PC-9 (cell line): Measurements from ENCODE around the gene POMT2. TPM values are rescaled to one million over a fixed set of nuclear protein-coding genes. Genes with fewer than 3 reads are reported as not detected.

Source experiments
- BruUV-seq: library from RNA; stranded (reverse); fragments of 400-500 nt; replicated peaks from 2 replicates; lab custom pipeline; 2021; lab: Mats Ljungman, UMichigan
- CTCF ChIA-PET: fragments of 300-600 bp; sonication (Branson Sonifier 250); formaldehyde crosslinking; loops from one replicate; lab custom pipeline; 2022; ENCODE audit warnings: antibody characterized with exemption; lab: Charles Lee
- POLR2A ChIA-PET: fragments of 300-600 bp; sonication (Branson Sonifier 250); formaldehyde crosslinking; loops from one replicate; lab custom pipeline; 2022; ENCODE audit warnings: antibody characterized with exemption; ENCODE audit not compliant: unreplicated experiment; lab: Charles Lee
- DNase-seq, 2 experiments: peaks; one replicate each; pipeline versions ENCODE4 v3.0.0 to v3.0.0-alpha.2; 2015 to 2022; ENCODE audit warnings: mixed read lengths in 1 of 2
- H2AFZ ChIP-seq: fragments of 200-600 bp; sonication (generic); 2 replicates; pipeline ENCODE4 v1.8.1; 2017; ENCODE audit warnings: antibody characterized with exemption
- H3F3A ChIP-seq: fragments of 200-600 bp; sonication (generic); 2 replicates; pipeline ENCODE4 v1.8.1; 2017; ENCODE audit warnings: antibody characterized with exemption, mild to moderate bottlenecking, low read depth; ENCODE audit not compliant: insufficient read depth
- H3K27ac ChIP-seq: fragments of 200-600 bp; sonication (generic); 2 replicates; pipeline ENCODE4 v1.6.1; 2016; ENCODE audit warnings: mixed run types
- H3K27me3 ChIP-seq: fragments of 200-600 bp; sonication (generic); 2 replicates; pipeline ENCODE4 v1.6.1; 2016; ENCODE audit warnings: low read depth, mixed run types; ENCODE audit not compliant: insufficient read depth
- H3K36me3 ChIP-seq: fragments of 200-600 bp; sonication (generic); 2 replicates; pipeline ENCODE4 v1.6.1; 2016; ENCODE audit warnings: low read depth, mixed run types
- H3K4me1 ChIP-seq: fragments of 200-600 bp; sonication (generic); replicated peaks from 2 replicates; pipeline ENCODE4 v1.6.1; 2016; ENCODE audit warnings: mixed run types; ENCODE audit not compliant: insufficient read depth
- H3K4me2 ChIP-seq: fragments of 200-600 bp; sonication (generic); 2 replicates; pipeline ENCODE4 v1.6.1; 2017; ENCODE audit warnings: mixed run types
- H3K4me3 ChIP-seq: fragments of 200-600 bp; sonication (generic); 2 replicates; pipeline ENCODE4 v1.6.1; 2016; ENCODE audit warnings: mixed run types
- H3K79me2 ChIP-seq: fragments of 200-600 bp; sonication (generic); 2 replicates; pipeline ENCODE4 v1.6.1; 2017; ENCODE audit warnings: low read depth, mixed run types
- H3K9me2 ChIP-seq: fragments of 200-600 bp; sonication (generic); 2 replicates; pipeline ENCODE4 v1.8.1; 2017; ENCODE audit warnings: mild to moderate bottlenecking; ENCODE audit not compliant: insufficient read depth
- H3K9me3 ChIP-seq: fragments of 200-600 bp; sonication (generic); 2 replicates; pipeline ENCODE4 v1.8.1; 2016; ENCODE audit warnings: low read depth; ENCODE audit not compliant: insufficient read depth
- H4K20me1 ChIP-seq: fragments of 200-600 bp; sonication (generic); 2 replicates; pipeline ENCODE4 v1.8.1; 2017; ENCODE audit not compliant: insufficient read depth
- EZH2 ChIP-seq: fragments of 200-600 bp; sonication (generic); IDR thresholded peaks from 2 replicates; pipeline ENCODE4 v1.8.0; 2017; ENCODE audit warnings: antibody characterized with exemption, low read depth
- intact Hi-C: fragments of 100-400 bp; cut with micrococcal nuclease; formaldehyde crosslinking; loops from one replicate; pipeline ENCODE4 v1.10.0; 2022; ENCODE audit not compliant: unreplicated experiment
- total RNA-seq: library from RNA; stranded (reverse); gene quantifications from 2 replicates; pipeline ENCODE4 v1.2.3, GENCODE V29; 2021
- TF ChIP-seq, protein P1 (sequence below): fragments of 200-600 bp; sonication (generic); conservative IDR thresholded peaks from 2 replicates; pipeline ENCODE4 v1.6.1; 2017; ENCODE audit warnings: mixed run types, antibody characterized with exemption, mild to moderate bottlenecking, moderate library complexity

POMT2 gene
- total RNA-seq, 1 experiment from 2014 or later: 96.5 TPM

DNA sequence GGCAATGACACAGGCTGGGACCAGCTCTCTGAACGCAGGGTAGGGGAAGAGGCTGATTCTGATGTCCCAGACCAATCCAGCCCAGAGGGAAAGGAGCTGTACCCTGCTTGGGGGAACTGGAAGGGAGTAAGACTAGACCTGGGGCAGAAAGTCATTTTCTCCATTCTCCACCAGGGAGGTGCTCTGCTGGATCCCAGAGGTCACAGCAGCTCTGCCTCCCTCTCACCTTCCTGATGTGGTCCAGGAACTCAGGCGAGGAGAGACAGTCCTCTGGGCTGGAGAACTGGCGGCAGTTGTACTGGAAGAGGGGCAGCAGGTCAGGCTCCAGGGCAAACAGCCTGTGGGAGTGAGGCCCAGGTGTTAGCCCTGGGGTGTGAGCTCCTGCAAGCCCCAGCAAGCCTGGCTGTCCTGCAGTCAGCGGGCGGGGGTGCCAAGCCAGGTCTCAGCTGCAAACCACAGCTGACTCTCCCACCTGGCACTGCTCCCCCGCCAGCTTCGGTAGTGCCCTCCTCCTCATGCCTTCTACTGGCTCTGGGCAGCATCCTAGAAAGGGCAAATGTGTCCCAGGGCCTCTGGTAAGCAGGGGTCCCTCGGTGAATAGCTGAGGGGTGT is 51.6 kb downstream of the POMT2 start:
- CTCF ChIA-PET: interaction anchor here (0.6 kb wide), 1 partner anchor 52 kb away, joined by 5 read pairs; the partner anchor contains the start of genes GSTZ1 and POMT2
- H3K36me3 ChIP-seq: no peaks in the 10 kb centered on the region

DNA sequence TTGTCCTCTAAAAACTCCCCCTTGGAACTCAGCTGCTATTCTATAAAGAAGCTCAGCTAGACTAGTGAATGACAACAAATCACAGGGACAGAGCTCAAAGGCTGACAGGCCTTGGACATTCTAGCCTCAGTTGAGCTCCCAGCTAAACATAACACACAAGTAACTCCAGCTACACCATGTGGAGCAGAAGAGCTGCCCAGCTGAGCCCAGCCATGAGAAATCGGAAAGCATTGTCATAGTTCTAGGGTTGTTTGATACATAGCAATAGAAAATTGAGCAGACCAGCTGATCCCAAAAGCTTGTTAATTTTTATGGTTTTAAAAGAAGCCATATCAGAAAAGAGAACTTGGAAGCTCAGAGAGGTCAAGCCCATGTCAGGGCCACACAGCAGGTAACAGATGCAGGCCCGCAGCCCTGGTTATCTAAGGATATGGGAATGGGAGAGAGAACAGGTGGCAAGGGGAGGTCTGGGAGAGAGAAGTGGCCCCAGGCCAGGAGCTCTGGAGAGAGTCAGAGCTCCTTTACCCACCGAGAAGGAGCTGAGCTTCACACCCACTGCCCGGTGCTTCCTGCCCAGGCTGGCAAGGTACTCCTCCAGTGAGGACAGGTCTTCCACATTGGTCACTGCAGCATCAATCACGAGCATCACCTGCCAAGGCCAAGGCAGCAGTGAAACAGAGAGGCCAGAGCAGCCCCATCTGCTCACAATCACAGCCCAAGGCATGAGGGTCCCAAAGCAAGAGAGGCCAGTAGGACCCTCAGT is 52.6 kb downstream of the POMT2 start:
- H3K27me3 ChIP-seq: peaks cover 63% of the 10 kb centered on the region
- no peaks in the 10 kb centered on the region for H3K9me2 ChIP-seq
- H4K20me1 ChIP-seq: no peaks in the 10 kb centered on the region
- no peak overlapping the region for H3K4me3 ChIP-seq
- H3K4me2 ChIP-seq: no peak overlapping the region
- DNase-seq: no peak
- H3K9me3 ChIP-seq: no peaks in the 10 kb centered on the region
- ChIA-PET CTCF (interaction anchor here (0.6 kb wide), 3 partner anchors 27 to 188 kb away, joined by 3 to 5 read pairs (median 3); partner anchors contain the start of genes GSTZ1 and POMT2), POLR2A (no interaction called here)
- H3K79me2 ChIP-seq: no peaks in the 10 kb centered on the region
- intact Hi-C loops: no loop called here
- no peak overlapping the region for H2AFZ ChIP-seq
- H3F3A ChIP-seq: no peaks in the 10 kb centered on the region
- no peaks in the 10 kb centered on the region for H3K4me1 ChIP-seq
- H3K27ac ChIP-seq: no peak overlapping the region
- 0 out of 2 replicates have a peak, but pooled peaks have one; percentile 20 for TF ChIP-seq EZH2
- TF ChIP-seq, protein P1, sequence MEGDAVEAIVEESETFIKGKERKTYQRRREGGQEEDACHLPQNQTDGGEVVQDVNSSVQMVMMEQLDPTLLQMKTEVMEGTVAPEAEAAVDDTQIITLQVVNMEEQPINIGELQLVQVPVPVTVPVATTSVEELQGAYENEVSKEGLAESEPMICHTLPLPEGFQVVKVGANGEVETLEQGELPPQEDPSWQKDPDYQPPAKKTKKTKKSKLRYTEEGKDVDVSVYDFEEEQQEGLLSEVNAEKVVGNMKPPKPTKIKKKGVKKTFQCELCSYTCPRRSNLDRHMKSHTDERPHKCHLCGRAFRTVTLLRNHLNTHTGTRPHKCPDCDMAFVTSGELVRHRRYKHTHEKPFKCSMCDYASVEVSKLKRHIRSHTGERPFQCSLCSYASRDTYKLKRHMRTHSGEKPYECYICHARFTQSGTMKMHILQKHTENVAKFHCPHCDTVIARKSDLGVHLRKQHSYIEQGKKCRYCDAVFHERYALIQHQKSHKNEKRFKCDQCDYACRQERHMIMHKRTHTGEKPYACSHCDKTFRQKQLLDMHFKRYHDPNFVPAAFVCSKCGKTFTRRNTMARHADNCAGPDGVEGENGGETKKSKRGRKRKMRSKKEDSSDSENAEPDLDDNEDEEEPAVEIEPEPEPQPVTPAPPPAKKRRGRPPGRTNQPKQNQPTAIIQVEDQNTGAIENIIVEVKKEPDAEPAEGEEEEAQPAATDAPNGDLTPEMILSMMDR: no peak
- no TSS peak for BruUV-seq
- no peaks in the 10 kb centered on the region for H3K36me3 ChIP-seq

More for the DNA sequence above, 51.6 kb downstream of the POMT2 start:
- H3K4me1 ChIP-seq: no peaks in the 10 kb centered on the region
- no peaks in the 10 kb centered on the region for H3K79me2 ChIP-seq
- no peaks in the 10 kb centered on the region for H3K9me3 ChIP-seq
- no peaks in the 10 kb centered on the region for H3K9me2 ChIP-seq
- intact Hi-C loops: no loop called here
- POLR2A ChIA-PET: no interaction called here
- no peak overlapping the region for H3K27ac ChIP-seq
- H3F3A ChIP-seq: no peaks in the 10 kb centered on the region
- H4K20me1 ChIP-seq: no peaks in the 10 kb centered on the region
- TF ChIP-seq, protein P1: no peak
- TF ChIP-seq EZH2: no peak
- DNase-seq: peak in 1 of 2 experiments; percentile 31
- no peak overlapping the region for H3K4me3 ChIP-seq
- H3K27me3 ChIP-seq: peaks cover 54% of the 10 kb centered on the region
- no peak overlapping the region for H3K4me2 ChIP-seq
- no TSS peak for BruUV-seq
- no peak overlapping the region for H2AFZ ChIP-seq

DNA sequence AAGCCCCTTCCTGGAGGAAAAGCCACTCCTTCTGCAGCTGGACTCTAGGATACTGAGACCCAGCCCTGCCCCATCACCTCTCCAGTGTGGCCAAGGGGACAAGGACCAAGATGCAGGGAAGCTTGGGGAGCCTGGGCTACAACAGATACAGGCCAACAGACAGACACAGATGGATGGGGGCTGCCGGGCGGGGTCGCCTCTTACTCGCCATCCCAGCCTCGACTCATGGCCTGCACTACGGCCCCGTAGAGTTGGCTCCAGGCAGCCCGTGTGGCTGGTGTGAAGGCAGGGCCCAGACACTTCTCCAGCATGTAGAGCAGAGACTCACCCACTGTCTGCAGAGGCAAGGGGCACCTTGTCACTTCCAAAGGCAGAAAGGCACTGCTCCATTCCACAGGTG is 54.3 kb downstream of the POMT2 start:
- Histone ChIP-seq H3K27me3 (peaks cover 81% of the 10 kb centered on the region), H3K9me2 (no peaks in the 10 kb centered on the region), H3K9me3 (no peaks in the 10 kb centered on the region), H3K4me3 (no peak overlapping the region), H3K4me2 (no peak overlapping the region), H2AFZ (no peak overlapping the region), H3F3A (no peaks in the 10 kb centered on the region), H4K20me1 (no peaks in the 10 kb centered on the region), H3K4me1 (no peaks in the 10 kb centered on the region), H3K79me2 (no peaks in the 10 kb centered on the region), H3K27ac (no peak overlapping the region), H3K36me3 (no peaks in the 10 kb centered on the region)
- BruUV-seq: no TSS peak
- TF ChIP-seq, protein P1: no peak
- TF ChIP-seq EZH2: no peak
- intact Hi-C loops: no loop called here
- no peak for DNase-seq
- POLR2A ChIA-PET: no interaction called here
- CTCF ChIA-PET: no interaction called here
